Adrenal gland (tissue), 19 donors: ENCODE data around the gene ACSF3. TPM values are rescaled to one million over a fixed set of nuclear protein-coding genes. Genes with fewer than 3 reads are reported as not detected.

Experiments
- DNase-seq, 7 donors: peaks; one replicate each; pipeline ENCODE4 v3.0.0-alpha.2; 2019 to 2020
- H3K27ac ChIP-seq, 5 donors: fragments of 200-600 bp; sonication (generic) in 4 of 5; 1 replicate in 3 of 5; 2 replicates in 2 of 5; pipeline versions ENCODE4 v1.5.1 to v1.8.0; 2016 to 2020; ENCODE audit warnings: mild to moderate bottlenecking in 1 of 5
- H3K27me3 ChIP-seq: fragments of 200-600 bp; 2 replicates; pipeline ENCODE4 v1.8.0; 2021
- H3K36me3 ChIP-seq, 2 donors: fragments of 200-600 bp; replicated peaks in 1 of 2; 1 replicate in 1 of 2; 2 replicates in 1 of 2; pipeline versions ENCODE4 v1.5.1 to v1.8.0; 2018 to 2022
- H3K4me1 ChIP-seq, 2 donors: fragments of 200-600 bp; replicated peaks in 1 of 2; 1 replicate in 1 of 2; 2 replicates in 1 of 2; pipeline versions ENCODE4 v1.5.1 to v1.8.0; 2018 to 2021
- H3K4me3 ChIP-seq, 4 donors: fragments of 200-600 bp; sonication (generic) in 3 of 4; one replicate each; pipeline ENCODE4 v1.5.1; 2016 to 2018
- H3K9me3 ChIP-seq, 3 donors: fragments of 200-600 bp; sonication (generic) in 1 of 3; replicated peaks in 1 of 3; 1 replicate in 2 of 3; 2 replicates in 1 of 3; pipeline versions ENCODE4 v1.5.1 to v1.8.0; 2016 to 2021
- CTCF ChIP-seq, 6 experiments: fragments of 450-650 bp in 4 of 6; fragments of 200-600 bp in 2 of 6; sonication (generic) in 1 of 6; IDR thresholded peaks; 1 replicate in 5 of 6; 2 replicates in 1 of 6; pipeline versions ENCODE4 v1.5.1 to v1.8.0; 2016 to 2021; ENCODE audit warnings: antibody characterized with exemption in 6 of 6, mild to moderate bottlenecking in 2 of 6, moderate library complexity in 1 of 6
- POLR2A ChIP-seq, 2 donors: fragments of 450-650 bp; IDR thresholded peaks; one replicate each; pipeline ENCODE4 v1.6.1; 2017; ENCODE audit warnings: antibody characterized with exemption in 2 of 2, mild to moderate bottlenecking in 2 of 2, moderate library complexity in 1 of 2
- WGBS, 4 donors: extraction: QIAGEN DNeasy Blood & Tissue Kit in 2 of 4; methylation state at CpG; one replicate each; pipeline versions ENCODE4 v1.1.5 to v1.1.7; 2013 to 2017; 5-methylcytosine and 5-hydroxymethylcytosine counted together
- intact Hi-C, 2 donors: fragments of 100-400 bp; cut with DNase I; formaldehyde crosslinking; loops; one replicate each; pipeline versions ENCODE4 v1.14.1 to v1.15.0; 2022 to 2023
- long read RNA-seq, 10 donors: library from polyadenylated mRNA in 3 of 10; unstranded in 2 of 10; stranded (forward) in 1 of 10; transcript quantifications; one replicate each; pipeline ENCODE4 v2.0.0 and lab custom pipeline, GENCODE V29; 2021 to 2026
- polyA plus RNA-seq, 3 donors: library from polyadenylated mRNA; stranded (reverse); fragments of 200-250 nt in 2 of 3; fragments of 350-450 nt in 1 of 3; fragmentation: Illumina TruSeq in 1 of 3; extraction: RNeasy Lipid Tissue Mini Kit (QIAGEN cat#74804) in 1 of 3; gene quantifications; one replicate each; pipeline ENCODE4 v1.2.3, GENCODE V29; 2013 to 2014
- total RNA-seq, 9 donors: library from RNA; depleted of rRNA in 4 of 9; stranded (reverse); fragments of >200 nt in 4 of 9; fragments of 120-200 nt in 1 of 9; fragmentation: NEBNext Ultra II Directional in 1 of 9; extraction: Animal tissue kit (Norgen Biotek cat#: 25700) in 1 of 9; gene quantifications; one replicate each; pipeline versions ENCODE4 v1.1.0 to v1.2.4, GENCODE V29; 2013 to 2023
- donor health status: healthy with polysubstance abuse.
- donor health status: Bipolar disorder and iron deficiency.
- donor health status: DM: yes; HTN: yes; CAD: no.
- donor health status: DM: no; HTN: no; CAD: no.
- donor health status: DM: no; HTN: no; CAD: no.
- donor health status: DM: yes; HTN: yes; CAD: no.

Gene ACSF3
- total RNA-seq, result 10 to 100 TPM; 35.7 to 88.3 (median 55.8) TPM
- 10 to 100 TPM; 32.4 to 90.3 (median 82.1) TPM for polyA plus RNA-seq
- long read RNA-seq, donor 1, full-length matches to known transcripts, result 20 of 20 reads
- long read RNA-seq, donor 1, partial matches to known transcripts, result 0 of 20 reads
- long read RNA-seq, donor 1, other reads (novel, unspliced or antisense), result 0 of 20 reads
- long read RNA-seq, donor 2, full-length matches to known transcripts, result 22 of 22 reads
- long read RNA-seq, donor 2, partial matches to known transcripts, result 0 of 22 reads
- long read RNA-seq, donor 2, other reads (novel, unspliced or antisense), result 0 of 22 reads
- long read RNA-seq, donor 3, full-length matches to known transcripts, result 11 of 11 reads
- long read RNA-seq, donor 3, partial matches to known transcripts, result 0 of 11 reads
- long read RNA-seq, donor 3, other reads (novel, unspliced or antisense), result 0 of 11 reads
- long read RNA-seq, donor 4, full-length matches to known transcripts, result 20 of 25 reads
- long read RNA-seq, donor 4, partial matches to known transcripts, result 2 of 25 reads
- long read RNA-seq, donor 4, other reads (novel, unspliced or antisense), result 3 of 25 reads
- long read RNA-seq, donor 5, full-length matches to known transcripts, result 150 of 185 reads
- long read RNA-seq, donor 5, partial matches to known transcripts, result 6 of 185 reads
- long read RNA-seq, donor 5, other reads (novel, unspliced or antisense), result 29 of 185 reads
- long read RNA-seq, donor 6, full-length matches to known transcripts, result 11 of 20 reads
- long read RNA-seq, donor 6, partial matches to known transcripts, result 3 of 20 reads
- long read RNA-seq, donor 6, other reads (novel, unspliced or antisense), result 6 of 20 reads
- long read RNA-seq, donor 7, full-length matches to known transcripts, result 13 of 13 reads
- long read RNA-seq, donor 7, partial matches to known transcripts, result 0 of 13 reads
- long read RNA-seq, donor 7, other reads (novel, unspliced or antisense), result 0 of 13 reads
- long read RNA-seq, donor 8, full-length matches to known transcripts, result 15 of 15 reads
- long read RNA-seq, donor 8, partial matches to known transcripts, result 0 of 15 reads
- long read RNA-seq, donor 8, other reads (novel, unspliced or antisense), result 0 of 15 reads
- long read RNA-seq, donor 9, full-length matches to known transcripts, result 15 of 15 reads
- long read RNA-seq, donor 9, partial matches to known transcripts, result 0 of 15 reads
- long read RNA-seq, donor 9, other reads (novel, unspliced or antisense), result 0 of 15 reads
- long read RNA-seq, donor 10, full-length matches to known transcripts, result 12 of 12 reads
- long read RNA-seq, donor 10, partial matches to known transcripts, result 0 of 12 reads
- long read RNA-seq, donor 10, other reads (novel, unspliced or antisense), result 0 of 12 reads

GRCh38 chr16:89093602-89094251 lies at the start of gene ACSF3:
ACSF3 (plus strand) TSS chr16:89093852; CDS start chr16:89100682, 6,830 bp downstream.
- 1 to 4% (median 1%) methylated on average over 18 to 110 of the region's 110 CpGs for WGBS, 4 donors
- DNase-seq, result peak; percentile 40 to 75 (median 63)
- Histone ChIP-seq H3K4me3 (peak within 1 kb of the TSS; percentile 5 to 91 (median 56)), H3K27me3 (peaks cover 13% of the 10 kb centered on the region), H3K9me3 (no peaks in the 10 kb centered on the region), H3K36me3 (no peaks in the 10 kb centered on the region), H3K27ac (peak within 1 kb of the TSS in 3 of 5 donors; percentile 57 to 89 (median 66)), H3K4me1 (peaks cover 17 to 36% of the 10 kb centered on the region in 2 donors)
- TF ChIP-seq POLR2A (IDR thresholded peaks at IDR 0.05) (peak in 1 of 2 donors; percentile 36), CTCF (IDR thresholded peaks at IDR 0.05) (no peak)
- intact Hi-C loops, result loop anchor here in 1 of 2 donors (10.0 kb wide), 1 partner anchor 71 kb away; no protein-coding TSS in a partner anchor

- no peak for DNase-seq
Observed at GRCh38 chr16:89044418-89045180, 49.1 kb upstream of the ACSF3 start.

More at GRCh38 chr16:89044418-89045180, 49.1 kb upstream of the ACSF3 start:
- 39 to 56% (median 50%) methylated on average over 21 to 29 of the region's 29 CpGs for WGBS, 4 donors
- Histone ChIP-seq H3K4me1 (no peaks in the 10 kb centered on the region), H3K27me3 (peaks cover 20% of the 10 kb centered on the region), H3K36me3 (no peaks in the 10 kb centered on the region), H3K27ac (no peak overlapping the region), H3K4me3 (no peak overlapping the region), H3K9me3 (no peaks in the 10 kb centered on the region)
- TF ChIP-seq CTCF (IDR thresholded peaks at IDR 0.05) (no peak), POLR2A (IDR thresholded peaks at IDR 0.05) (no peak)
- intact Hi-C loops, result no loop called here
